ENCODE results near the gene PAK6.

PAK6 gene

DNA sequence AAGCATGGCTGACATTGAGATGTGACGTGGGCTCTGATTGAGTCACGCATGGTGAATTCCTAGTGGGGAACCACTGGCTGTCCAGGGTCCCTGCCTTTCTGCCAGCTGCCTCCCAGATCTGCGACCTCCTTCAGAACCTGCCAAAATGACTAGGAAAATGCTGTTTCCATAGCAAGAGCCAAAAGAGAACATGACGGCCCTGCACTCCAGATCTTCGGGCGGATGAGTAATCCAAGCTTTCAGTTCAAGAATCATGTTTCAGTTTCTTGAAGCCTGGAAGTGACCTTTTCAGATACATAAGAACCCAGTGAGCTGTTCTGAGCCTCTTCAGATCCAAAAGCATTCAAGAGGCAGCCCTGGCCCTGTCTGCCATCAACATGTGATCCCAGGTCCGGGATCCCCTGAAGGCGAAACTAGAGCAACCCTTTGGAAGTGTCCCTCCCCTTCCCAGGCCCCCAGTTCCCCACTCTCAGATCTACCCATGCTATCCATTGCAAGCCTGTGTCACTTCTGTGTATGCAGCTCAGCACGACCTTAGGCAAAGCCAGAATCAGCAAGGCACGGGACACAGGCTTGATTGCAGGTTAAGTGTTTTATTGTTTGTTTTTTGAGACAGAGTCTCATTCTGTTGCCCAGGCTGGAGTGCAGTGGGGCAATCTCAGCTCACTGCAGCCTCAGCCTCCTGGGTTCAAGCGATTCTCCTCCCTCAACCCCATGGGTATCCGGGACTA is 24.3 kb downstream of the PAK6 start:
- in situ Hi-C loops (cut with MboI; ENCODE audit: low sequenced_read_pairs, unreplicated experiment), result loop anchor here (25.0 kb wide), 1 partner anchor 476 kb away; the partner anchor contains the start of gene FSIP1
- DNase-seq (ENCODE audit: low spot score), result no peak

DNA sequence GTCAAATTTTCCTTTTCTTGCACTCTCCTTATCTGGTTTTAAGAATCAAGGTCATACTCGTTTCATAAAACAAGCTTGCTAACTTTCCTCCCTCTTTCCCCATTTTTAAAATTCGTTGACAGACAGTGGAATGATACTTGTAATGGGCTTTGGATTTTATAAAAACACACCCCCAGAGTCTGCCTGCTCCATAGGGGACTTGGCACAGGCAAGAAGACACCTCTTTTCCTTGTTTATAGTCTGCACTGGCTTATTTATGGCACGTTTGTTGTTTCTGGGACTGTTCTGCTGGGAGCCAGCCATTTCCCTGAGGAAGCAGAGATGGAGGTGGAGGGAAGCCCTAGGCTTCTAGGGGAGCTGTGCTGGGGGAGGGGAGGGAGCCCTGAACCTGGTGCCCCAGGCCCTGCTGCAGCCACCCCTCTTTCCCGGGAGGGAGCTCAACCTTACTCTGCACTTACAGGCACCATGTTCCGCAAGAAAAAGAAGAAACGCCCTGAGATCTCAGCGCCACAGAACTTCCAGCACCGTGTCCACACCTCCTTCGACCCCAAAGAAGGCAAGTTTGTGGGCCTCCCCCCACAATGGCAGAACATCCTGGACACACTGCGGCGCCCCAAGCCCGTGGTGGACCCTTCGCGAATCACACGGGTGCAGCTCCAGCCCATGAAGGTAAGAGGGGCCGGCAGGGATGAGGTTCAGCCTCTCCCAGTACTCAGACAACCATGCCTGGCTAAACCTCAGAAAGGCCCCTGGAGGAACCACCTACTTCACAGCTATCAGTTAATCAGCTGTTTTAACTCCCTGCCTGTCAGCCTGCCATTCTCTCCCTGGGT is 25.7 kb downstream of the PAK6 start:
- in situ Hi-C loops (cut with MboI; ENCODE audit: low sequenced_read_pairs, unreplicated experiment), result loop anchor here (25.0 kb wide), 1 partner anchor 477 kb away; the partner anchor contains the start of gene FSIP1
- no peak for TF ChIP-seq CTCF (IDR thresholded peaks at IDR 0.05; ENCODE audit: borderline replicate concordance, control extremely low read depth, extremely low read depth, insufficient read depth, missing control alignments)
- DNase-seq (ENCODE audit: low spot score), result no peak

More for the DNA sequence above, 24.3 kb downstream of the PAK6 start:
- TF ChIP-seq CTCF (IDR thresholded peaks at IDR 0.05; ENCODE audit: borderline replicate concordance, control extremely low read depth, extremely low read depth, insufficient read depth, missing control alignments), result no peak

GRCh38 chr15:40265355-40265754 is 26.5 kb downstream of the PAK6 start:
- no peak for TF ChIP-seq CTCF (IDR thresholded peaks at IDR 0.05; ENCODE audit: borderline replicate concordance, control extremely low read depth, extremely low read depth, insufficient read depth, missing control alignments)
- DNase-seq (ENCODE audit: low spot score), result no peak
- in situ Hi-C loops (cut with MboI; ENCODE audit: low sequenced_read_pairs, unreplicated experiment), result loop anchor here (25.0 kb wide), 1 partner anchor 478 kb away; the partner anchor contains the start of gene FSIP1

DNA sequence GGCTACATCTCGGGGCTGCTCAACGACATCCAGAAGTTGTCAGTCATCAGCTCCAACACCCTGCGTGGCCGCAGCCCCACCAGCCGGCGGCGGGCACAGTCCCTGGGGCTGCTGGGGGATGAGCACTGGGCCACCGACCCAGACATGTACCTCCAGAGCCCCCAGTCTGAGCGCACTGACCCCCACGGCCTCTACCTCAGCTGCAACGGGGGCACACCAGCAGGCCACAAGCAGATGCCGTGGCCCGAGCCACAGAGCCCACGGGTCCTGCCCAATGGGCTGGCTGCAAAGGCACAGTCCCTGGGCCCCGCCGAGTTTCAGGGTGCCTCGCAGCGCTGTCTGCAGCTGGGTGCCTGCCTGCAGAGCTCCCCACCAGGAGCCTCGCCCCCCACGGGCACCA is 27.0 kb downstream of the PAK6 start:
- in situ Hi-C loops (cut with MboI; ENCODE audit: low sequenced_read_pairs, unreplicated experiment), result loop anchor here (25.0 kb wide), 1 partner anchor 479 kb away; the partner anchor contains the start of gene FSIP1
- no peak for TF ChIP-seq CTCF (IDR thresholded peaks at IDR 0.05; ENCODE audit: borderline replicate concordance, control extremely low read depth, extremely low read depth, insufficient read depth, missing control alignments)

GRCh38 chr15:40266828-40267304 is 28.0 kb downstream of the PAK6 start:
- DNase-seq (ENCODE audit: low spot score), result no peak
- in situ Hi-C loops (cut with MboI; ENCODE audit: low sequenced_read_pairs, unreplicated experiment), result loop anchor here (25.0 kb wide), 1 partner anchor 480 kb away; the partner anchor contains the start of gene FSIP1
- no peak for TF ChIP-seq CTCF (IDR thresholded peaks at IDR 0.05; ENCODE audit: borderline replicate concordance, control extremely low read depth, extremely low read depth, insufficient read depth, missing control alignments)

More for the DNA sequence above, 27.0 kb downstream of the PAK6 start:
- no peak for DNase-seq (ENCODE audit: low spot score)

DNA sequence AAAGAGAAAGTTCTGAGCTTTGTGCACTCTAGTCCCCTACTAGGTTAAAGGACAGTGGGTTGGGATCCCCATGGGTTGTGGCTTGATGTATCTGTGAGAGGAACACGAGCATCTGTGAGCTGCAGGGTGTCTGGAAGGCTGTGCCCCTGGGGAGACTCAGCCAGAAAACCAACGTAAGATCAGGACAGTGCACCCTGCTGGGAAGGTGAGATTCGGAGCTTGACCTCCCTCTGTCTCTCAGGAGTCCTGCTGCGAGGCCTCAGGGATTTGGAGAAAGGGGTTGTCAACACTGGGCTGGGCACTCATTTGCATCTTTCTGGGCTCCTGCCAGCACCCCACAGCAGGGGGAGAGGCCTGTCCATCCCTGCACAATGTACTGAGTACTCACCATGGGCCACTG is 28.8 kb downstream of the PAK6 start:
- no peak for TF ChIP-seq CTCF (IDR thresholded peaks at IDR 0.05; ENCODE audit: borderline replicate concordance, control extremely low read depth, extremely low read depth, insufficient read depth, missing control alignments)
- in situ Hi-C loops (cut with MboI; ENCODE audit: low sequenced_read_pairs, unreplicated experiment), result loop anchor here (25.0 kb wide), 1 partner anchor 480 kb away; the partner anchor contains the start of gene FSIP1
- no peak for DNase-seq (ENCODE audit: low spot score)
